Measurements from ENCODE around the gene TREM1. TPM values are rescaled to one million over a fixed set of nuclear protein-coding genes. Genes with fewer than 3 reads are reported as not detected.
"Not testable (repeated sequence)": the region's sequence is repeated elsewhere in the genome, so short reads cannot be mapped to it uniquely, and the experiment has no call there.

Gene TREM1
- total RNA-seq, 4 donors from 2014 or later, result 0.63 to 4.5 (median 1.0) TPM; not detected in 1

GRCh38 chr6:41252401-41253169 lies 33.9 kb downstream of the TREM1 start:
- Histone ChIP-seq H3K36me3 (no peaks in the 10 kb centered on the region), H3K27me3 (no peaks in the 10 kb centered on the region), H3K4me3 (replicated peaks in 1 of 3) (no peak overlapping the region), H3K9me3 (no peaks in the 10 kb centered on the region), H3K27ac (no peak overlapping the region), H3K4me1 (no peaks in the 10 kb centered on the region)
- intact Hi-C loops (cut with DNase I), result no loop called here
- no peak for DNase-seq
- 73 to 89% methylated on average over 3 of the region's 3 CpGs for WGBS, 2 donors
- TF ChIP-seq CTCF (IDR thresholded peaks at IDR 0.05) (no peak), POLR2A (IDR thresholded peaks at IDR 0.05) (no peak)

- Histone ChIP-seq H3K27me3 (no peaks in the 10 kb centered on the region), H3K4me1 (no peaks in the 10 kb centered on the region), H3K36me3 (no peaks in the 10 kb centered on the region), H3K4me3 (replicated peaks in 1 of 3) (no peak overlapping the region), H3K27ac (no peak overlapping the region), H3K9me3 (no peaks in the 10 kb centered on the region)
- TF ChIP-seq CTCF (IDR thresholded peaks at IDR 0.05) (no peak), POLR2A (IDR thresholded peaks at IDR 0.05) (no peak)
- intact Hi-C loops (cut with DNase I), result no loop called here
- DNase-seq, result no peak
- WGBS, 2 donors, result 79 to 81% methylated on average over 7 of the region's 7 CpGs
Measured at GRCh38 chr6:41247882-41248705, 38.4 kb downstream of the TREM1 start.

- H3K4me1 ChIP-seq, result no peaks in the 10 kb centered on the region
- DNase-seq, result no peak
- intact Hi-C loops (cut with DNase I), result no loop called here
- H3K4me3 ChIP-seq (replicated peaks in 1 of 3), result no peak overlapping the region
- H3K36me3 ChIP-seq, result no peaks in the 10 kb centered on the region
- no peaks in the 10 kb centered on the region for H3K9me3 ChIP-seq
- H3K27ac ChIP-seq, result no peak overlapping the region
- no peaks in the 10 kb centered on the region for H3K27me3 ChIP-seq
- no peak for TF ChIP-seq POLR2A (IDR thresholded peaks at IDR 0.05)
- TF ChIP-seq CTCF (IDR thresholded peaks at IDR 0.05), result no peak
- WGBS, 2 donors, result 75 to 76% methylated on average over 8 of the region's 9 CpGs
Measured at GRCh38 chr6:41247288-41247865, 39.1 kb downstream of the TREM1 start.

- DNase-seq; H3K36me3 ChIP-seq; H3K4me1 ChIP-seq; intact Hi-C loops (cut with DNase I); H3K27ac ChIP-seq; H3K9me3 ChIP-seq; H3K27me3 ChIP-seq; H3K4me3 ChIP-seq (replicated peaks in 1 of 3): not testable (repeated sequence)
- WGBS, 2 donors, result 95 to 99% methylated on average over 4 of the region's 4 CpGs
Measured at GRCh38 chr6:41246529-41246928, 40.0 kb downstream of the TREM1 start.

- WGBS, 2 donors, result 10 to 12% methylated on average over 22 of the region's 22 CpGs
- H3K27me3 ChIP-seq, result no peaks in the 10 kb centered on the region
- H3K27ac ChIP-seq, result no peak overlapping the region
- no peaks in the 10 kb centered on the region for H3K4me1 ChIP-seq
- intact Hi-C loops (cut with DNase I), result no loop called here
- no peak for DNase-seq
- no peak for TF ChIP-seq POLR2A (IDR thresholded peaks at IDR 0.05)
- TF ChIP-seq CTCF (IDR thresholded peaks at IDR 0.05), result no peak
- no peaks in the 10 kb centered on the region for H3K9me3 ChIP-seq
- H3K36me3 ChIP-seq, result no peaks in the 10 kb centered on the region
- H3K4me3 ChIP-seq (replicated peaks in 1 of 3), result no peak overlapping the region
Measured at GRCh38 chr6:41239467-41240159, 46.9 kb downstream of the TREM1 start.
